SH-SY5Y (cell line): ENCODE results near the gene KANSL1.

Source experiments
- GATA2 ChIP-seq: IDR thresholded peaks from 2 replicates; pipeline ENCODE4 v1.6.1; 2011; ENCODE audit warnings: mild to moderate bottlenecking, low read depth, low read length
- GATA3 ChIP-seq: IDR thresholded peaks from 2 replicates; pipeline ENCODE4 v1.6.1; 2011; ENCODE audit warnings: low read depth, mild to moderate bottlenecking, low read length, moderate library complexity

DNA sequence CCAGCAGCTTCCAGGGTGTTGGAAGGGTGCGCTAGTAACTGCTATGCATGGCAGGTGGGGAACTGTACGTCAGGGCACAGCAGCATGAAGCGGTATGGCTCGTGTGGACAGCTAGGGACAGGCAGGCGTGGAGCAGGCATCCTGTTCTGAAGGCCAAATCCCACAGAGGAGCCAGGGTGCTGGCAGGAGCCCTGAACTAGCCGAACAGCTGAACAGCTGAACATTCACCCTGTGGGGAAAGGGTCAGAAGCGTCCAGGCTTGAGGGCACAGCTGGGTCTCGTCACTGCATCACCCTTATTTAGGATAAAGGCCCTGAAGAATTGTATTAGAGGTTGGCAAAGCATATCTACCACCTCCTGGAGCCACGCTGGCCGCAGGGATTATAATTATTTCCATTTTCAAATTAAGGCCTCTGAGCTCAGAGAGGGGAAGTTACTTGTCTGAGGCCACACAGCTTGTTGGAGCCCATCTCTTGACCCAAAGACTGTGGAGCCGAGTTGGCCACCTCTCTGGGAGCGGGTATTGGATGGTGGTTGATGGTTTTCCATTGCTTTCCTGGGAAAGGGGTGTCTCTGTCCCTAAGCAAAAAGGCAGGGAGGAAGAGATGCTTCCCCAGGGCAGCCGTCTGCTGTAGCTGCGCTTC lies 197.5 kb downstream of the KANSL1 start:
- TF ChIP-seq GATA2 (no peak), GATA3 (no peak)
